Mesenchymal stem cell (in vitro differentiated cells and primary cell): ENCODE measurements around the gene TEKT3.
A peak's percentile ranks its signal among the peaks of the same experiment; 100 is the strongest.

Experiments
- DNase-seq: peaks from one replicate; pipeline ENCODE4 v3.0.0-alpha.2; 2013
- H2AFZ ChIP-seq: one replicate; pipeline ENCODE4 v1.6.1; 2013; ENCODE audit warnings: low read depth, mild to moderate bottlenecking, control low read depth, inconsistent platforms, low read length, moderate library complexity
- H2AK5ac ChIP-seq: 2 replicates; pipeline ENCODE4 v1.6.1; 2013; ENCODE audit warnings: low read length, moderate library complexity, mild to moderate bottlenecking, inconsistent platforms; ENCODE audit not compliant: severe bottlenecking
- H2BK120ac ChIP-seq: one replicate; pipeline ENCODE4 v1.6.1; 2013; ENCODE audit warnings: low read depth, mild to moderate bottlenecking, inconsistent platforms, low read length, moderate library complexity
- H2BK12ac ChIP-seq, 2 experiments: one replicate each; pipeline ENCODE4 v1.6.1; 2013; ENCODE audit warnings: inconsistent platforms in 2 of 2, low read length in 2 of 2, mild to moderate bottlenecking in 2 of 2, moderate library complexity in 2 of 2, control low read depth in 1 of 2
- H2BK15ac ChIP-seq: one replicate; pipeline ENCODE4 v1.6.1; 2013; ENCODE audit warnings: mild to moderate bottlenecking, low read depth, inconsistent platforms; ENCODE audit not compliant: poor library complexity, severe bottlenecking
- H2BK5ac ChIP-seq: 2 replicates; pipeline ENCODE4 v1.6.1; 2013; ENCODE audit warnings: low read depth, mild to moderate bottlenecking, low read length, control low read depth, inconsistent platforms; ENCODE audit not compliant: poor library complexity, severe bottlenecking
- H3K14ac ChIP-seq, 2 experiments: one replicate each; pipeline ENCODE4 v1.6.1; 2013; ENCODE audit warnings: inconsistent platforms in 2 of 2, low read length in 2 of 2, control low read depth in 1 of 2, mild to moderate bottlenecking in 1 of 2, moderate library complexity in 1 of 2
- H3K18ac ChIP-seq, 2 experiments: one replicate each; pipeline ENCODE4 v1.6.1; 2013; ENCODE audit warnings: inconsistent platforms in 2 of 2, low read length in 2 of 2, control low read depth in 1 of 2, low read depth in 1 of 2, mild to moderate bottlenecking in 1 of 2
- H3K23ac ChIP-seq, 2 experiments: one replicate each; pipeline ENCODE4 v1.6.1; 2013; ENCODE audit warnings: inconsistent platforms in 2 of 2, low read length in 2 of 2, mild to moderate bottlenecking in 2 of 2, moderate library complexity in 2 of 2, control low read depth in 1 of 2
- H3K27ac ChIP-seq: 2 replicates; pipeline ENCODE4 v1.5.1; 2013; ENCODE audit warnings: mild to moderate bottlenecking, moderate library complexity, low read length, control low read depth, inconsistent platforms; ENCODE audit not compliant: poor library complexity, severe bottlenecking
- H3K27me3 ChIP-seq, 2 experiments: 2 replicates each; pipeline versions ENCODE4 v1.6.1 to v1.7.0; 2013; ENCODE audit warnings: low read length in 2 of 2, mild to moderate bottlenecking in 2 of 2, moderate library complexity in 2 of 2, control low read depth in 1 of 2, inconsistent platforms in 1 of 2; ENCODE audit not compliant: control insufficient read depth in 1 of 2, insufficient read depth in 1 of 2
- H3K36me3 ChIP-seq, 2 experiments: 2 replicates each; pipeline versions ENCODE4 v1.6.1 to v1.7.0; 2013; ENCODE audit warnings: low read length in 2 of 2, control low read depth in 1 of 2, inconsistent platforms in 1 of 2, low read depth in 1 of 2, mild to moderate bottlenecking in 1 of 2; ENCODE audit not compliant: insufficient read depth in 2 of 2, control insufficient read depth in 1 of 2
- H3K4ac ChIP-seq, 2 experiments: one replicate each; pipeline ENCODE4 v1.6.1; 2013; ENCODE audit warnings: inconsistent platforms in 2 of 2, low read length in 2 of 2, mild to moderate bottlenecking in 2 of 2, moderate library complexity in 2 of 2, control low read depth in 1 of 2, low read depth in 1 of 2
- H3K4me1 ChIP-seq: 2 replicates; pipeline ENCODE4 v1.6.1; 2013; ENCODE audit warnings: low read depth, low read length, control low read depth; ENCODE audit not compliant: control insufficient read depth, insufficient read depth
- H3K4me2 ChIP-seq: 2 replicates; pipeline ENCODE4 v1.6.1; 2013; ENCODE audit warnings: low read length, mild to moderate bottlenecking, inconsistent platforms; ENCODE audit not compliant: poor library complexity, severe bottlenecking
- H3K4me3 ChIP-seq, 2 experiments: 2 replicates each; pipeline versions ENCODE4 v1.5.1 to v1.7.0; 2013; ENCODE audit warnings: low read length in 2 of 2, mild to moderate bottlenecking in 2 of 2, control low read depth in 1 of 2, low read depth in 1 of 2; ENCODE audit not compliant: insufficient read depth in 1 of 2
- H3K79me1 ChIP-seq: replicated peaks from 2 replicates; pipeline ENCODE4 v1.6.1; 2013; ENCODE audit warnings: mild to moderate bottlenecking, control low read depth, low read length, inconsistent platforms; ENCODE audit not compliant: poor library complexity, severe bottlenecking
- H3K9ac ChIP-seq: 2 replicates; pipeline ENCODE4 v1.7.0; 2013; ENCODE audit warnings: mild to moderate bottlenecking, low read length, moderate library complexity
- H3K9me3 ChIP-seq: 2 replicates; pipeline ENCODE4 v1.7.0; 2013; ENCODE audit warnings: mild to moderate bottlenecking, low read length; ENCODE audit not compliant: control insufficient read depth
- H4K8ac ChIP-seq: one replicate; pipeline ENCODE4 v1.6.1; 2013; ENCODE audit warnings: inconsistent platforms, mild to moderate bottlenecking, low read length, moderate library complexity
- H4K91ac ChIP-seq: one replicate; pipeline ENCODE4 v1.6.1; 2013; ENCODE audit warnings: mild to moderate bottlenecking, low read length, inconsistent platforms
- WGBS: methylation state at CpG from one replicate; pipeline ENCODE4 v1.1.7; 2013; ENCODE audit warnings: mixed read lengths; 5-methylcytosine and 5-hydroxymethylcytosine counted together

Gene TEKT3

GRCh38 chr17:15348021-15348420, 6.6 kb upstream of the TEKT3 start:
- H3K4ac ChIP-seq = no peak overlapping the region
- H2BK120ac ChIP-seq = no peak overlapping the region
- H3K9ac ChIP-seq = peak overlapping the region; percentile 23
- no peak overlapping the region for H2BK12ac ChIP-seq
- H3K9me3 ChIP-seq = no peaks in the 10 kb centered on the region
- H3K79me1 ChIP-seq = no peaks in the 10 kb centered on the region
- DNase-seq = no peak
- H4K91ac ChIP-seq = no peak overlapping the region
- no peaks in the 10 kb centered on the region for H3K27me3 ChIP-seq
- H2AFZ ChIP-seq = no peak overlapping the region
- peaks cover 4% of the 10 kb centered on the region for H3K4me1 ChIP-seq
- H3K4me2 ChIP-seq = no peak overlapping the region
- no peak overlapping the region for H2AK5ac ChIP-seq
- H3K27ac ChIP-seq = no peak overlapping the region
- H3K14ac ChIP-seq = no peak overlapping the region
- no peak overlapping the region for H3K18ac ChIP-seq
- H4K8ac ChIP-seq = no peak overlapping the region
- H2BK15ac ChIP-seq = no peak overlapping the region
- H3K36me3 ChIP-seq = no peaks in the 10 kb centered on the region
- WGBS = 48% methylated on average over 4 of the region's 4 CpGs
- no peak overlapping the region for H3K4me3 ChIP-seq
- H2BK5ac ChIP-seq = no peak overlapping the region
- H3K23ac ChIP-seq = no peak overlapping the region

- DNase-seq = no peak
- H3K4me3 ChIP-seq = no peak overlapping the region
- H4K91ac ChIP-seq = no peak overlapping the region
- H2BK12ac ChIP-seq = no peak overlapping the region
- no peak overlapping the region for H2BK15ac ChIP-seq
- H3K18ac ChIP-seq = no peak overlapping the region
- H3K27me3 ChIP-seq = peaks cover 0 to 7% of the 10 kb centered on the region in 2 experiments
- H3K27ac ChIP-seq = no peak overlapping the region
- no peaks in the 10 kb centered on the region for H3K9me3 ChIP-seq
- no peak overlapping the region for H2AK5ac ChIP-seq
- no peaks in the 10 kb centered on the region for H3K79me1 ChIP-seq
- H3K4me2 ChIP-seq = no peak overlapping the region
- no peak overlapping the region for H3K23ac ChIP-seq
- H2AFZ ChIP-seq = no peak overlapping the region
- no peak overlapping the region for H4K8ac ChIP-seq
- H3K4ac ChIP-seq = no peak overlapping the region
- H3K9ac ChIP-seq = no peak overlapping the region
- no peak overlapping the region for H2BK5ac ChIP-seq
- no peak overlapping the region for H2BK120ac ChIP-seq
- no peaks in the 10 kb centered on the region for H3K36me3 ChIP-seq
- WGBS = 86% methylated on average over 13 of the region's 13 CpGs
- H3K4me1 ChIP-seq = peaks cover 7% of the 10 kb centered on the region
- H3K14ac ChIP-seq = no peak overlapping the region
Observed at GRCh38 chr17:15346066-15346595, 4.7 kb upstream of the TEKT3 start.

- no peak overlapping the region for H2BK15ac ChIP-seq
Observed at GRCh38 chr17:15343749-15344148, 2.4 kb upstream of the TEKT3 start.

GRCh38 chr17:15342460-15342859, 1.1 kb upstream of the TEKT3 start:
- Histone ChIP-seq H3K9ac (no peak overlapping the region), H4K91ac (no peak overlapping the region), H3K79me1 (no peaks in the 10 kb centered on the region), H2BK15ac (no peak overlapping the region), H3K23ac (no peak overlapping the region), H2AK5ac (no peak overlapping the region), H3K14ac (no peak overlapping the region), H3K27ac (no peak overlapping the region), H3K4me3 (no peak overlapping the region), H3K4me1 (peaks cover 10% of the 10 kb centered on the region), H3K4me2 (no peak overlapping the region), H2BK12ac (no peak overlapping the region), H2BK5ac (no peak overlapping the region), H3K4ac (no peak overlapping the region), H3K9me3 (no peaks in the 10 kb centered on the region), H3K27me3 (peaks cover 0 to 7% of the 10 kb centered on the region in 2 experiments), H4K8ac (no peak overlapping the region), H3K36me3 (no peaks in the 10 kb centered on the region), H2BK120ac (no peak overlapping the region), H3K18ac (no peak overlapping the region), H2AFZ (no peak overlapping the region)
- WGBS = 62% methylated on average over 7 of the region's 7 CpGs
- DNase-seq = peak; percentile 79

More at GRCh38 chr17:15343749-15344148, 2.4 kb upstream of the TEKT3 start:
- Histone ChIP-seq H3K4me1 (peaks cover 10% of the 10 kb centered on the region), H3K23ac (no peak overlapping the region), H3K4me3 (no peak overlapping the region), H3K18ac (no peak overlapping the region), H2BK120ac (no peak overlapping the region), H3K14ac (no peak overlapping the region), H3K4me2 (no peak overlapping the region), H2BK5ac (no peak overlapping the region), H3K9ac (no peak overlapping the region), H3K27ac (no peak overlapping the region), H3K4ac (no peak overlapping the region), H2AK5ac (no peak overlapping the region), H3K79me1 (no peaks in the 10 kb centered on the region), H4K91ac (no peak overlapping the region), H2BK12ac (peak overlapping the region in 1 of 2 experiments; percentile 80), H2AFZ (no peak overlapping the region), H3K36me3 (no peaks in the 10 kb centered on the region), H3K9me3 (no peaks in the 10 kb centered on the region), H3K27me3 (peaks cover 0 to 7% of the 10 kb centered on the region in 2 experiments), H4K8ac (no peak overlapping the region)
- 18% methylated on average over 3 of the region's 4 CpGs for WGBS
- peak; percentile 56 for DNase-seq
